Measurements from ENCODE around the gene PRLH. TPM values are rescaled to one million over a fixed set of nuclear protein-coding genes. Genes with fewer than 3 reads are reported as not detected.

Gene PRLH
- total and polyA plus RNA-seq, 2 of the 13 experiments (the other 11 are each of a cell fraction or from before 2014, with no cell fraction given) = not detected

DNA sequence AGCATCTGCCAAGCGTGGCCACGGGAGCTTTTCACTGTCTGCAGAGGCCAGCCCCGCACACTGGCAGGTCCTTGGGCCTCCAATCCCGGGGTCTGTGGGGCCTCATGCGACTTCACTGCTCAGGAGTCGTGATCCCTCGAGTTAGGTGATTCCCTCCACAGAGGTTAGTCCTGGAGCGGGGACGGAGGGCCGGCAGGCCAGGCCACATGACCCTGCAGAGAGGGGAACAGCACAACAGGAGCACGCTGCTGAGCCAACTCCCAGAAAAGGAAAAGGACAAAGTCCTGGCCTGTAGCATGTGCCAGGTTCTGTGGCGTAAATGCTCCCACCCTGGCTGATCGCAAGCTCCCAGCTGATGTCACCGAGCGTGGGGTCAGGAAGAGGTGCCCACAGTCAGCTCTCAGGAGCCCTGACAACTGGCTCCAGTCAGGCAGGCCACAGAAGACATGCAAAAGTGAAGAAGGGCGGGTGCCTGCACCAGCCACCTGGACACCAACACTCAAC is 15.3 kb upstream of the PRLH start (continued):
- TF ChIP-seq ZNF691 (CRISPR knock-in tag; IDR thresholded peaks at IDR 0.05; ENCODE audit: borderline replicate concordance, low read depth) (no peak), RNF2 (conservative IDR thresholded peaks at IDR 0.05; ENCODE audit: low read depth) (peak; percentile 43; the same call in 1 of the 2 replicates), MYC (CRISPR knock-in tag; IDR thresholded peaks at IDR 0.05; ENCODE audit: borderline replicate concordance) (peak; percentile 66), RBFOX2 (IDR thresholded peaks at IDR 0.05; ENCODE audit: low read depth, low read length) (no peak), ZFP62 (CRISPR knock-in tag; IDR thresholded peaks at IDR 0.05) (no peak), ZNF891 (CRISPR knock-in tag; IDR thresholded peaks at IDR 0.05) (no peak), SPEN (CRISPR knock-in tag; IDR thresholded peaks at IDR 0.05; ENCODE audit: low read depth) (peak; percentile 72; the same call in 1 of the 2 replicates), NR2F1 (CRISPR knock-in tag; IDR thresholded peaks at IDR 0.05) (peak in 1 of 2 experiments; percentile 12; a peak in 1 of 4 replicates), STAT5B (CRISPR knock-in tag; IDR thresholded peaks at IDR 0.05) (no peak), ZNF24 (IDR thresholded peaks at IDR 0.05) (no peak), SRSF1 (optimal IDR thresholded peaks at IDR 0.05; ENCODE audit: low read depth, low read length) (no peak), RBM39 (IDR thresholded peaks at IDR 0.05; ENCODE audit: low read depth, low read length, poor library complexity, severe bottlenecking) (no peak), RFXAP (CRISPR knock-in tag; IDR thresholded peaks at IDR 0.05; ENCODE audit: borderline replicate concordance) (no peak), ERF (CRISPR knock-in tag; IDR thresholded peaks at IDR 0.05) (peak; percentile 56), ZNF547 (CRISPR knock-in tag; IDR thresholded peaks at IDR 0.05) (no peak), ZNF569 (CRISPR knock-in tag; IDR thresholded peaks at IDR 0.05; ENCODE audit: borderline replicate concordance) (no peak), MAX (IDR thresholded peaks at IDR 0.05) (peak; percentile 92), WIZ (CRISPR knock-in tag; IDR thresholded peaks at IDR 0.05) (0 out of 2 replicates have a peak, but pooled peaks have one; percentile 60)
- TF ChIP-seq, protein P1, sequence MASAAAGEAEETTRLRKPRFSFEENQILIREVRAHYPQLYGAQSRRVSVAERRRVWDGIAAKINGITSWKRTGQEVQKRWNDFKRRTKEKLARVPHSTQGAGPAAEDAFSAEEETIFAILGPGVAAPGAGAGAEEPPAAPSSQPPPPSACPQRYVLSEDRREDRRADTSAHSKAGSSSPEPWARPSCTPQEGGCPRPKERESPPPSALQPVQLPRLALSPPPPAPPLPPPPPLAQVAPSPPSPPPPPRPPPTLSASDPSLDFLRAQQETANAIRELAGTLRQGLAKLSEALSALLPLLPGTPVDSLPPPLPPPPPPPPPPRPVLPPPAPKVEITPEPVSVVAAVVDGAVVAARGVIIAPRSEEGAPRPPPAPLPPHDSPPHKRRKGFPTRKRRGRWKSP (CRISPR knock-in tag; IDR thresholded peaks at IDR 0.05) = no peak
